Upper lobe of right lung (tissue), 1 donor: Measurements from ENCODE around the gene GCH1. TPM values are rescaled to one million over a fixed set of nuclear protein-coding genes. Genes with fewer than 3 reads are reported as not detected.

ENCODE experiments used
- ATAC-seq: fragments of 200-7000 bp; cut with Tn5 transposase; one replicate; pipeline ENCODE4 v1.9.1; 2020; ENCODE audit warnings: mild to moderate bottlenecking, moderate library complexity
- DNase-seq: peaks from one replicate; pipeline ENCODE4 v3.0.0-alpha.2; 2020
- H3K27ac ChIP-seq: fragments of 200-600 bp; one replicate; pipeline ENCODE4 v1.8.0; 2022
- H3K27me3 ChIP-seq: fragments of 200-600 bp; one replicate; pipeline ENCODE4 v1.8.0; 2022; ENCODE audit warnings: mild to moderate bottlenecking
- H3K36me3 ChIP-seq: fragments of 200-600 bp; one replicate; pipeline ENCODE4 v1.8.0; 2022
- H3K4me1 ChIP-seq: fragments of 200-600 bp; one replicate; pipeline ENCODE4 v1.8.0; 2022
- H3K4me3 ChIP-seq: fragments of 200-600 bp; one replicate; pipeline ENCODE4 v1.8.0; 2022; ENCODE audit warnings: mild to moderate bottlenecking
- H3K9me3 ChIP-seq: fragments of 200-600 bp; one replicate; pipeline ENCODE4 v1.8.0; 2022
- CTCF ChIP-seq: fragments of 200-600 bp; IDR thresholded peaks from one replicate; pipeline ENCODE4 v1.8.0; 2022; ENCODE audit warnings: antibody characterized with exemption
- intact Hi-C: fragments of 100-400 bp; cut with DNase I; formaldehyde crosslinking; loops from one replicate; pipeline ENCODE4 v1.11.0; 2022
- total RNA-seq: library from RNA; stranded (reverse); fragmentation: NEBNext Ultra II Directional; extraction: Animal tissue kit (Norgen Biotek cat#: 25700); gene quantifications from one replicate; pipeline ENCODE4 v1.2.1, GENCODE V29; 2021
- donor health status: DM: no; HTN: yes; CAD: no; lungs with severe emphysema.

Gene GCH1
- total RNA-seq, 1 donor from 2014 or later = 14.3 TPM

DNA sequence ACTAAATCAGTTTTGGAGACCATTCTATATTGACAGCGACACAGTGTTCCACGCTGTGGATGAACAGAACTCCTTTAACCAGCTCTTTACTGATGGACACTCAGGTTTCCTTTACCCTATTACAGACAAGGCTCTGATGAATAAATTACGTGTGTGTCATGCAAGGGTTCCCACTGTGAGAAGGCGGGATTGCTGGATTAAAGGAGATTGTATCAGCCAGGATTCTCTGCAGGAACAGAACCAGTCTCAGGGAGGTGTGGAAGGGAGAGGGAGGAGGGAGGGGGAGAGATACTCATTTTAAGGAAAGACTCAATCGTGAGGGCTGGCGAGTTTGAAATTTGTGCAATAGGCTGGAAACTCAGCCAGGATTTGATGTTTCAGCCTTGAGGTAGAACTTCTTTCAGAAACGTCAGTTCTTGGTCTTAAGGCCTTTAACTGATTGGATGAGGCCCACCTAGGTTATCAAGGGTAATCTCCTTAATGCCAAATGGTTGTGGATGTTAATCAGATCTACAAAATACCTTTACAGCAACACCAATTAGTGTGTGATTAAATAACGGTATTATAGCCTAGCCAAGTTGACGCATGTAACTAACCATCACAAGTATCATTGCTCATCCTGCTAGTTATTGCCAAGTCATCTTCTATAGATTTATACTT lies 104.0 kb downstream of the GCH1 start:
- Histone ChIP-seq H3K4me1 (no peaks in the 10 kb centered on the region), H3K27me3 (no peaks in the 10 kb centered on the region), H3K9me3 (no peaks in the 10 kb centered on the region), H3K4me3 (no peak overlapping the region), H3K27ac (no peak overlapping the region), H3K36me3 (no peaks in the 10 kb centered on the region)
- ATAC-seq (no peak), DNase-seq (no peak)
- intact Hi-C loops = no loop called here
- no peak for TF ChIP-seq CTCF

GRCh38 chr14:54797986-54798385 lies 104.6 kb downstream of the GCH1 start:
- H3K36me3 ChIP-seq = no peaks in the 10 kb centered on the region
- no peak for ATAC-seq
- H3K4me3 ChIP-seq = no peak overlapping the region
- no peak for DNase-seq
- intact Hi-C loops = no loop called here
- TF ChIP-seq CTCF = no peak
- no peaks in the 10 kb centered on the region for H3K9me3 ChIP-seq
- H3K27me3 ChIP-seq = no peaks in the 10 kb centered on the region
- no peak overlapping the region for H3K27ac ChIP-seq
- no peaks in the 10 kb centered on the region for H3K4me1 ChIP-seq

DNA sequence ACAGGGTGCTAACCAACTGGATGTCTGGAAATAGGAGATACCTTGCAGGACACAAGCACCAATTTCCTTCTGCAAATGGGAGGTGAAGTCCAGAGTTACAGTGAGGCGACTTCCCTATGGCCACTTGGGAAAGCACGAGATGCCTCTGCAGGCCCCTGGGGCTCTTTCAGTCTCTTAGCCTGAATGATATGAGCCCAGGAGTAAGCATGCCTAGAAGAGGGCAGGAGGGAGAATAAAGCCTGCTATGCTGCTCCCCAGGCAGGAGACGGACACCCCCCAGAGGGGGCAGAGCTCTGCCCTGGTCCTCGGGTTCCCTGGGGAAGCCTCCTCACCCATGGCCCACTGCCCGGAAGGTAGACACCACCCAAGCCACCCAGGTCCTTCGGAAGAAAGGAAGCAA lies 105.1 kb downstream of the GCH1 start:
- Histone ChIP-seq H3K27me3 (no peaks in the 10 kb centered on the region), H3K9me3 (no peaks in the 10 kb centered on the region), H3K4me1 (no peaks in the 10 kb centered on the region), H3K36me3 (no peaks in the 10 kb centered on the region), H3K27ac (no peak overlapping the region), H3K4me3 (no peak overlapping the region)
- TF ChIP-seq CTCF = no peak
- no peak for ATAC-seq
- intact Hi-C loops = no loop called here
- DNase-seq = no peak

DNA sequence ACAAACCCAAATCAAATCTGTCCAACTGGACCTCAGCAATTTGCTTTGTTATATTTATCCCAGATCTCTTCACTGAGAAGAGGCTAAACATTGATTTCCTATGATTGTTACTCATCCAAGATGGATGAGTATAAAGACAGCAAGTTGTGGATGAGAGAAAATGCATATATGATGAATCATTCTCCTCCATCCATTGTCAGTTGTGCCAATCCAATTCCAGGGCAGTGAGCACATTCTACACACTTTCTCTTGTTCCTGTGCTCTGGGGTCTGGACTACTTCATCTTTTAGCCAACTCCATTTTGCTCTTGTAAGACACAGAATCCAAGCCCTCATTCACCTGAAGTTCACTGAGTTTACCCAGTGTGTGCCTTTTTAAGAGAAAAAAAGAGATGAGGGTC lies 105.7 kb downstream of the GCH1 start:
- no peak overlapping the region for H3K27ac ChIP-seq
- ATAC-seq (no peak), DNase-seq (no peak)
- H3K9me3 ChIP-seq = no peaks in the 10 kb centered on the region
- H3K4me3 ChIP-seq = no peak overlapping the region
- H3K4me1 ChIP-seq = no peaks in the 10 kb centered on the region
- no peaks in the 10 kb centered on the region for H3K36me3 ChIP-seq
- intact Hi-C loops = no loop called here
- no peaks in the 10 kb centered on the region for H3K27me3 ChIP-seq
- no peak for TF ChIP-seq CTCF

GRCh38 chr14:54794796-54795195 lies 107.8 kb downstream of the GCH1 start:
- Histone ChIP-seq H3K27ac (no peak overlapping the region), H3K27me3 (no peaks in the 10 kb centered on the region), H3K36me3 (peaks cover 6% of the 10 kb centered on the region), H3K9me3 (no peaks in the 10 kb centered on the region), H3K4me3 (no peak overlapping the region), H3K4me1 (no peaks in the 10 kb centered on the region)
- intact Hi-C loops = no loop called here
- no peak for TF ChIP-seq CTCF
- DNase-seq = no peak
- ATAC-seq = no peak

DNA sequence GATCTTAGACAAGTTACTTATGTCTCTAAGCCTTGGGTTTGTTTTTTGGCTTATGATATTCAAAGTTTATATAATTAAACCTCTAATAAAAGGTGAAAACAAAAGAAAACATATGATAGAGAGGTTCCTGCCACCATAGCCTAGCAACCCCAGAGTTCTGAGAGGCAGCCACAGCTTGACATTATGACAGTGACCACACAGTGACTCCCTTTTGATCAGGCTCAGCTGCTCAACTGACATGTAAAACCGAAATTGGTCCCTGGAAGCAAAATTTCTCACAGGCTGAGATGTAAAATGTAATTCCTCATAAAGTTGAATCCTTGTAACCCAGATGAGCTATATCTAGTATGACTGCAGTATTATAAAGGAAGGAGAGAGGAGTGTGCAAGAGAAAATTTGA lies 108.5 kb downstream of the GCH1 start:
- no peak for TF ChIP-seq CTCF
- Histone ChIP-seq H3K9me3 (no peaks in the 10 kb centered on the region), H3K4me3 (no peak overlapping the region), H3K36me3 (peaks cover 11% of the 10 kb centered on the region), H3K27me3 (no peaks in the 10 kb centered on the region), H3K27ac (no peak overlapping the region), H3K4me1 (no peaks in the 10 kb centered on the region)
- intact Hi-C loops = no loop called here
- ATAC-seq (no peak), DNase-seq (no peak)
